Hepatocyte (in vitro differentiated cells): ENCODE measurements around the gene MCOLN3. TPM values are rescaled to one million over a fixed set of nuclear protein-coding genes. Genes with fewer than 3 reads are reported as not detected.

Experiments
- DNase-seq: peaks from one replicate; pipeline ENCODE4 v3.0.0-alpha.2; 2016; ENCODE audit warnings: low spot score
- H2AFZ ChIP-seq: fragments of 200-600 bp; sonication (generic); 2 replicates; pipeline ENCODE4 v1.6.0; 2016; ENCODE audit warnings: antibody characterized with exemption, mild to moderate bottlenecking
- H3K27ac ChIP-seq: fragments of 200-600 bp; sonication (generic); 2 replicates; pipeline ENCODE4 v1.5.1; 2016; ENCODE audit warnings: mild to moderate bottlenecking
- H3K27me3 ChIP-seq: fragments of 200-600 bp; sonication (generic); 2 replicates; pipeline ENCODE4 v1.6.1; 2016
- H3K36me3 ChIP-seq: fragments of 200-600 bp; sonication (generic); replicated peaks from 2 replicates; pipeline ENCODE4 v1.5.1; 2016; ENCODE audit warnings: low read depth; ENCODE audit not compliant: insufficient read depth
- H3K4me1 ChIP-seq: fragments of 200-600 bp; sonication (generic); 2 replicates; pipeline ENCODE4 v1.5.1; 2016; ENCODE audit warnings: mild to moderate bottlenecking, moderate library complexity; ENCODE audit not compliant: insufficient read depth
- H3K4me2 ChIP-seq: fragments of 200-600 bp; sonication (generic); 2 replicates; pipeline ENCODE4 v1.6.0; 2016
- H3K4me3 ChIP-seq: fragments of 200-600 bp; sonication (generic); 2 replicates; pipeline ENCODE4 v1.5.1; 2016; ENCODE audit warnings: mild to moderate bottlenecking
- H3K79me2 ChIP-seq: fragments of 200-600 bp; sonication (generic); 2 replicates; pipeline ENCODE4 v1.6.0; 2017; ENCODE audit warnings: mild to moderate bottlenecking
- H3K9me2 ChIP-seq: fragments of 200-600 bp; sonication (generic); replicated peaks from 2 replicates; pipeline ENCODE4 v1.6.0; 2017; ENCODE audit warnings: mild to moderate bottlenecking; ENCODE audit not compliant: insufficient read depth
- H3K9me3 ChIP-seq: fragments of 200-600 bp; sonication (generic); 2 replicates; pipeline ENCODE4 v1.5.1; 2016; ENCODE audit warnings: low read depth, mild to moderate bottlenecking
- H4K20me1 ChIP-seq: fragments of 200-600 bp; sonication (generic); 2 replicates; pipeline ENCODE4 v1.6.0; 2016; ENCODE audit warnings: mild to moderate bottlenecking; ENCODE audit not compliant: insufficient read depth, poor library complexity, severe bottlenecking
- EZH2 ChIP-seq: fragments of 200-600 bp; sonication (generic); IDR thresholded peaks from 2 replicates; pipeline ENCODE4 v1.6.1; 2016; ENCODE audit warnings: antibody characterized with exemption, mild to moderate bottlenecking, borderline replicate concordance
- EZH2phosphoT487 ChIP-seq: fragments of 200-600 bp; sonication (generic); IDR thresholded peaks from one replicate; pipeline ENCODE4 v1.6.1; 2018; ENCODE audit warnings: antibody characterized with exemption, mild to moderate bottlenecking, low read depth, moderate library complexity; ENCODE audit not compliant: unreplicated experiment, severe bottlenecking
- WGBS: methylation state at CpG from one replicate; pipeline ENCODE4 v1.1.6; 2016; ENCODE audit warnings: low lambda C conversion rate; ENCODE audit errors: missing lambda C conversion rate; 5-methylcytosine and 5-hydroxymethylcytosine counted together
- polyA plus RNA-seq: library from polyadenylated mRNA; unstranded; fragments of >200 nt; fragmentation: Nextera tagmentation; extraction: Ambion mirVana; gene quantifications from 2 replicates; pipeline ENCODE4 v1.2.1, GENCODE V29; 2016
- total RNA-seq: library from RNA; depleted of rRNA; stranded (reverse); fragments of >200 nt; gene quantifications from 2 replicates; pipeline ENCODE4 v1.2.3, GENCODE V29; 2014
- TF ChIP-seq, protein P1 (sequence below): fragments of 200-600 bp; sonication (generic); IDR thresholded peaks from 2 replicates; pipeline ENCODE4 v1.5.1; 2016; ENCODE audit warnings: antibody characterized with exemption, mild to moderate bottlenecking; ENCODE audit not compliant: poor library complexity

Gene MCOLN3
- total and polyA plus RNA-seq, 2 experiments from 2014 or later, result 13.9 to 16.4 TPM

DNA sequence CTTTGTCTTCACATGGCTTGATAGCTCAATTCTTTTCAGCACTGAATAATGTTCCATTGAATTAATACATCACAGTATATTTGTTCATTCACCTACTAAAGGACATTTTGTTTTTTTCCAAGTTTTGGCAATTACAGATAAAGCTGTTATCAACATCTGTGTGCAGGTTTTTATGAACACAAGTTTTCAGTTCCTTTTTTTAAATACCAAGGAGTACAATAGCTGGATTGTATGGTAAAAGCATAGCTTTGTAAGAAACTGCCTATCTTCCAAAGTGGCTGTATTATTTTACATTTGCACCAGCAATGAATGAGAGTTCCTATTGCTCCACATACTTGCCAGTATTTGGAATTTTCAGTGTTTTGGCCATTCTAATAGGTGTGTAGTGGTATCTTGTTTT lies 46.6 kb downstream of the MCOLN3 start:
- H4K20me1 ChIP-seq, result no peaks in the 10 kb centered on the region
- DNase-seq, result no peak
- H3K9me3 ChIP-seq, result no peaks in the 10 kb centered on the region
- no peak overlapping the region for H3K27ac ChIP-seq
- H3K36me3 ChIP-seq, result no peaks in the 10 kb centered on the region
- no peak overlapping the region for H3K4me3 ChIP-seq
- peaks cover 6% of the 10 kb centered on the region for H3K4me1 ChIP-seq
- no peak overlapping the region for H3K4me2 ChIP-seq
- no peaks in the 10 kb centered on the region for H3K9me2 ChIP-seq
- no peaks in the 10 kb centered on the region for H3K79me2 ChIP-seq
- H3K27me3 ChIP-seq, result peaks cover 54% of the 10 kb centered on the region
- TF ChIP-seq EZH2 (no peak), EZH2phosphoT487 (no peak)
- TF ChIP-seq, protein P1, sequence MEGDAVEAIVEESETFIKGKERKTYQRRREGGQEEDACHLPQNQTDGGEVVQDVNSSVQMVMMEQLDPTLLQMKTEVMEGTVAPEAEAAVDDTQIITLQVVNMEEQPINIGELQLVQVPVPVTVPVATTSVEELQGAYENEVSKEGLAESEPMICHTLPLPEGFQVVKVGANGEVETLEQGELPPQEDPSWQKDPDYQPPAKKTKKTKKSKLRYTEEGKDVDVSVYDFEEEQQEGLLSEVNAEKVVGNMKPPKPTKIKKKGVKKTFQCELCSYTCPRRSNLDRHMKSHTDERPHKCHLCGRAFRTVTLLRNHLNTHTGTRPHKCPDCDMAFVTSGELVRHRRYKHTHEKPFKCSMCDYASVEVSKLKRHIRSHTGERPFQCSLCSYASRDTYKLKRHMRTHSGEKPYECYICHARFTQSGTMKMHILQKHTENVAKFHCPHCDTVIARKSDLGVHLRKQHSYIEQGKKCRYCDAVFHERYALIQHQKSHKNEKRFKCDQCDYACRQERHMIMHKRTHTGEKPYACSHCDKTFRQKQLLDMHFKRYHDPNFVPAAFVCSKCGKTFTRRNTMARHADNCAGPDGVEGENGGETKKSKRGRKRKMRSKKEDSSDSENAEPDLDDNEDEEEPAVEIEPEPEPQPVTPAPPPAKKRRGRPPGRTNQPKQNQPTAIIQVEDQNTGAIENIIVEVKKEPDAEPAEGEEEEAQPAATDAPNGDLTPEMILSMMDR, result no peak
- H2AFZ ChIP-seq, result no peak overlapping the region

DNA sequence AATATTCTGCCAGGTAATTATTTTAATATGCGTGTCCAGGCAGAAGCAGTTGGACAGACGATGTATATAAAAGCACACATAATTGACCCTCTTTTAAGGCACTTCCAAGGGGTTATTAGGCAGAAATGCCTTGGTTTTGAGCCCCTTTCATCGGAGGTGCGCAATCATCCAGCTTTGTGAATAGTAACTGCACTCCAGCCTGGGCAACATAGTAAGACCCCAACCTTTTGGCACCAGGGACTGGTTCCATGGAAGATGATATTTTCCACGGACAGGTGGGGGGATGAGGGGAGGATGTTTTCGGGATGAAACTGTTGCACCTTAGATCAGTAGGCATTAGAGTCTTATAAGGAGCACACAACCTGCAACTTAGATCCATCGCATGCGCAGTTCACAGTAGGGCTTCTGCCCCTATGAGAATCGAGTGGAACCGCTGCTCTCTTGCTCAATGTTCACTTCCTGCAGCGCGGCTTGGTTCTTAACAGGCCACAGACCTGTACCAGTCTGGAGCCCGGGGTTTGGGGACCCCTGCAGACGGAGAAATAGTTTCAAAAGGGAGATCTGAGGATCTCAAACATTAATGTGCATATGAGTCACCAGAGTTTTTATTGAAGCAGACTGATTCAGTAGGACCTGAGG lies 49.5 kb downstream of the MCOLN3 start:
- Histone ChIP-seq H3K9me2 (no peaks in the 10 kb centered on the region), H3K4me1 (peaks cover 6% of the 10 kb centered on the region), H3K79me2 (no peaks in the 10 kb centered on the region), H3K36me3 (no peaks in the 10 kb centered on the region), H3K9me3 (no peaks in the 10 kb centered on the region), H3K27ac (no peak overlapping the region), H2AFZ (peak overlapping the region; percentile 29), H3K4me3 (no peak overlapping the region), H4K20me1 (no peaks in the 10 kb centered on the region), H3K27me3 (peaks cover 78% of the 10 kb centered on the region), H3K4me2 (peak overlapping the region; percentile 99)
- WGBS, result 43% methylated on average over 14 of the region's 14 CpGs
- TF ChIP-seq EZH2 (no peak), EZH2phosphoT487 (no peak)
- TF ChIP-seq, protein P1, result no peak
- peak; percentile 7 for DNase-seq

DNA sequence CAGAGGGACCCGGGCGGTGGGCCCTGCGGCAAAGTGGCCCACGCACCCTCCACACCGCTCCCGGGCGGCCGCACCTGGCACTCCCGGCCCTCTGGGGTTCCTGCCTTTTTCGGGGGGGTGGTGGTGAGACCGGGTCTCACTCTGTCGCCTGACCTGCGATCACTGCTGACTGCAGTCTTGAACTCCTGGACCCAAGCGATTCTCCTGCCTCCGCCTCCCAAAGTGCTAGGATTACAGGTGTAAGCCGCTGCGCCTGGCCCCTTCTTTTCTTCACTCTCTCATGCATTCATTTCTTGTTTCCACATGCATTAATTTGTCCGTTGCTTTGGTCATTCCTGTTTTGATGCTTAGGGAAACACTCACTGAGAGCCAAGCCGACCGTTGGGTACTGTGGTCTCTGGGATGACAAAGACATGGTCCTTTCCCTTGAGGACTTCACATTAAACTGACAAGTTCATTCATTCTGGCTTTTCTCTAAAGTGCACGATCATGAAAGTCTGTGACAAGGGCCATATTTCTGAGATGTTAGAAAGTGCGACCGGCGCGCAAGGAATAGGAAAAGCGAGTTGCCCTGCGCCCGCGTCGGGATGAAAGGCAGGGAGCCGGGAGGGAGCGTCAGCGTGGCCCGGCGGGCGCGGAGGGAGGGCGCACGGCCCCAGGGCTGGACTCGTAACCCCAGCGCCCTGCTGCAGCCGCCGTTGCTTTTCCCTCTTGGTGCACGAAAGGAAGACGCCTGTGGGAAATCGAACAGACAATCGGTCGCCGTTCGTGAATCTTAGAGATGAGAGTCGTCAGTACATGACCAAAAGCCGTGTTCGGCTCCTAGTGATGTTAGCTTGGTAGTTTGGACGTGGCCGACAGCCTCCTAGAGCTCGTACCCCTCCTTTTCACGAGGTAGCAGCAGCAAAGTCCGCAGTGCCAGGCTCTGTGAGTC lies 50.4 kb downstream of the MCOLN3 start:
- TF ChIP-seq EZH2phosphoT487 (no peak), EZH2 (peak; percentile 85)
- Histone ChIP-seq H3K9me2 (no peaks in the 10 kb centered on the region), H3K36me3 (no peaks in the 10 kb centered on the region), H3K27me3 (peaks cover 78% of the 10 kb centered on the region), H3K4me1 (peaks cover 6% of the 10 kb centered on the region), H3K9me3 (no peaks in the 10 kb centered on the region), H4K20me1 (no peaks in the 10 kb centered on the region), H3K4me3 (peak overlapping the region; percentile 77), H3K4me2 (peak overlapping the region; percentile 99), H3K79me2 (no peaks in the 10 kb centered on the region), H3K27ac (no peak overlapping the region), H2AFZ (peak overlapping the region; percentile 29)
- WGBS, result 2% methylated on average over 56 of the region's 58 CpGs
- peak; percentile 25 for DNase-seq
